T-cell (primary cell): ENCODE measurements around the gene BPHL. TPM values are rescaled to one million over a fixed set of nuclear protein-coding genes. Genes with fewer than 3 reads are reported as not detected.
"Not testable (repeated sequence)": the region's sequence is repeated elsewhere in the genome, so short reads cannot be mapped to it uniquely, and the experiment has no call there.

Source experiments
- ATAC-seq, 4 experiments: fragments of 200-7000 bp in 3 of 4; fragments of 150-1000 bp in 1 of 4; cut with Tn5 transposase; replicated peaks in 1 of 4; 1 replicate in 3 of 4; 2 replicates in 1 of 4; pipeline ENCODE4 v1.10.0; 2021; ENCODE audit warnings: moderate library complexity in 3 of 4, mild to moderate bottlenecking in 2 of 4, moderate number of reproducible peaks in 1 of 4
- CTCF ChIA-PET, 2 donors: fragments of 300-600 bp; sonication (Branson Sonifier 250); formaldehyde crosslinking; loops; one replicate each; lab custom pipeline; 2022; ENCODE audit warnings: antibody characterized with exemption in 2 of 2; lab: Charles Lee
- POLR2A ChIA-PET, 2 donors: fragments of 300-600 bp; sonication (Branson Sonifier 250); formaldehyde crosslinking; loops; one replicate each; lab custom pipeline; 2022; ENCODE audit warnings: antibody characterized with exemption in 2 of 2; lab: Charles Lee
- DNase-seq, 35 experiments: peaks; one replicate each; pipeline versions ENCODE4 v3.0.0 to v3.0.0-alpha.2; 2013 to 2023
- H3K27ac ChIP-seq: one replicate; pipeline ENCODE4 v1.5.1; 2013; ENCODE audit warnings: low read length
- H3K27me3 ChIP-seq, 2 experiments: replicated peaks in 1 of 2; 1 replicate in 1 of 2; 2 replicates in 1 of 2; pipeline versions ENCODE4 v1.6.1 to v1.7.0; 2013; ENCODE audit warnings: low read length in 1 of 2, mixed read lengths in 1 of 2; ENCODE audit not compliant: control insufficient read depth in 2 of 2, insufficient read depth in 2 of 2; ENCODE audit errors: extremely low read depth in 1 of 2
- H3K36me3 ChIP-seq, 2 donors: 1 replicate in 1 of 2; 2 replicates in 1 of 2; pipeline versions ENCODE4 v1.6.1 to v1.7.0; 2013; ENCODE audit warnings: low read length in 1 of 2; ENCODE audit not compliant: control insufficient read depth in 2 of 2, insufficient read depth in 1 of 2; ENCODE audit errors: extremely low read depth in 1 of 2
- H3K4me1 ChIP-seq, 2 experiments: 1 replicate in 1 of 2; 2 replicates in 1 of 2; pipeline versions ENCODE4 v1.6.1 to v1.7.0; 2013; ENCODE audit warnings: low read length in 2 of 2, mixed read lengths in 1 of 2; ENCODE audit not compliant: insufficient read depth in 2 of 2, control insufficient read depth in 1 of 2; ENCODE audit errors: extremely low read depth in 1 of 2
- H3K4me3 ChIP-seq, 2 donors: 1 replicate in 1 of 2; 2 replicates in 1 of 2; pipeline versions ENCODE4 v1.5.1 to v1.7.0; 2013; ENCODE audit warnings: mild to moderate bottlenecking in 2 of 2, low read length in 1 of 2, moderate library complexity in 1 of 2; ENCODE audit not compliant: control insufficient read depth in 1 of 2; ENCODE audit errors: extremely low read depth in 1 of 2
- H3K9me3 ChIP-seq: 2 replicates; pipeline ENCODE4 v1.7.0; 2013
- H3K27ac Mint-ChIP-seq, 2 donors: one replicate each; pipeline ENCODE4 v1.8.0; 2020 to 2021; ENCODE audit warnings: mild to moderate bottlenecking in 2 of 2, mixed read lengths in 2 of 2
- H3K27me3 Mint-ChIP-seq, 2 donors: one replicate each; pipeline ENCODE4 v1.8.0; 2021 to 2022; ENCODE audit warnings: mixed read lengths in 2 of 2
- H3K36me3 Mint-ChIP-seq: one replicate; pipeline ENCODE4 v1.8.0; 2021; ENCODE audit warnings: mixed read lengths
- H3K4me1 Mint-ChIP-seq, 3 donors: one replicate each; pipeline ENCODE4 v1.8.0; 2020 to 2022; ENCODE audit warnings: mixed read lengths in 3 of 3, mild to moderate bottlenecking in 1 of 3
- H3K4me3 Mint-ChIP-seq, 3 donors: one replicate each; pipeline ENCODE4 v1.8.0; 2020 to 2022; ENCODE audit warnings: mild to moderate bottlenecking in 3 of 3, mixed read lengths in 3 of 3, moderate library complexity in 3 of 3
- H3K9me3 Mint-ChIP-seq, 3 donors: one replicate each; pipeline ENCODE4 v1.8.0; 2020 to 2022; ENCODE audit warnings: mixed read lengths in 3 of 3
- WGBS: methylation state at CpG from one replicate; pipeline ENCODE4 v1.1.5; 2013; ENCODE audit warnings: missing lambda C conversion rate; ENCODE audit not compliant: insufficient coverage; 5-methylcytosine and 5-hydroxymethylcytosine counted together
- total RNA-seq, 35 experiments: library from RNA in 6 of 35; stranded (reverse) in 6 of 35; fragments of 120-200 nt in 1 of 35; gene quantifications; one replicate each; pipeline versions ENCODE4 v1.2.1 to v1.2.4 and lab custom pipeline; 2013 to 2026

BPHL gene
- total RNA-seq, 5 donors from 2014 or later (not counting 1 experiment from before 2014, with no cell fraction given), result 7.1 to 12.4 (median 11.0) TPM

GRCh38 chr6:3077430-3077829 is 41.1 kb upstream of the BPHL start:
- H3K4me3 Mint-ChIP-seq, result no peak overlapping the region
- Histone ChIP-seq H3K4me1 (peaks cover 8 to 24% of the 10 kb centered on the region in 2 experiments), H3K9me3 (no peaks in the 10 kb centered on the region), H3K27ac (no peak overlapping the region), H3K27me3 (no peaks in the 10 kb centered on the region), H3K4me3 (no peak overlapping the region), H3K36me3 (peaks cover 13 to 69% of the 10 kb centered on the region in 2 donors)
- no peaks in the 10 kb centered on the region for H3K9me3 Mint-ChIP-seq
- DNase-seq (no peak), ATAC-seq (no peak)
- ChIA-PET CTCF (no interaction called here), POLR2A (no interaction called here)
- peaks cover 57% of the 10 kb centered on the region for H3K36me3 Mint-ChIP-seq
- H3K27me3 Mint-ChIP-seq, result no peaks in the 10 kb centered on the region
- no peak overlapping the region for H3K27ac Mint-ChIP-seq
- H3K4me1 Mint-ChIP-seq, result peaks cover 40 to 55% (median 51%) of the 10 kb centered on the region in 3 donors
- 100% methylated on average over 1 of the region's 9 CpGs for WGBS

- peaks cover 8 to 17% of the 10 kb centered on the region in 2 experiments for H3K4me1 ChIP-seq
- not testable (repeated sequence) for H3K27ac ChIP-seq, H3K9me3 Mint-ChIP-seq, DNase-seq, H3K27ac Mint-ChIP-seq, ATAC-seq, H3K27me3 Mint-ChIP-seq, H3K4me3 ChIP-seq, H3K4me3 Mint-ChIP-seq, H3K9me3 ChIP-seq, H3K27me3 ChIP-seq
- peaks cover 65% of the 10 kb centered on the region for H3K36me3 Mint-ChIP-seq
- WGBS, result 100% methylated on average over 1 of the region's 8 CpGs
- ChIA-PET POLR2A (interaction anchor here in 1 of 2 donors (0.7 kb wide), 1 partner anchor 11 kb away, joined by 4 read pairs; no protein-coding TSS in a partner anchor), CTCF (interaction anchor here (0.7 kb wide), 2 partner anchors 12 to 74 kb away, joined by 3 to 4 read pairs; no protein-coding TSS in a partner anchor)
- peaks cover 13 to 72% of the 10 kb centered on the region in 2 donors for H3K36me3 ChIP-seq
- H3K4me1 Mint-ChIP-seq, result peaks cover 30 to 44% (median 39%) of the 10 kb centered on the region in 3 donors
These were observed 39.6 kb upstream of the BPHL start for GRCh38 chr6:3078952-3079351.

GRCh38 chr6:3079682-3080081 is 38.8 kb upstream of the BPHL start:
- Histone ChIP-seq H3K4me1 (peaks cover 8 to 16% of the 10 kb centered on the region in 2 experiments), H3K27ac (no peak overlapping the region), H3K9me3 (no peaks in the 10 kb centered on the region), H3K4me3 (no peak overlapping the region), H3K36me3 (peaks cover 13 to 75% of the 10 kb centered on the region in 2 donors), H3K27me3 (no peaks in the 10 kb centered on the region)
- H3K9me3 Mint-ChIP-seq, result no peaks in the 10 kb centered on the region
- DNase-seq (no peak), ATAC-seq (no peak)
- peaks cover 27 to 43% (median 34%) of the 10 kb centered on the region in 3 donors for H3K4me1 Mint-ChIP-seq
- H3K27me3 Mint-ChIP-seq, result no peaks in the 10 kb centered on the region
- H3K36me3 Mint-ChIP-seq, result peaks cover 70% of the 10 kb centered on the region
- ChIA-PET POLR2A (interaction anchor here in 1 of 2 donors (0.7 kb wide), 1 partner anchor 1060 kb away, joined by 3 read pairs; no protein-coding TSS in a partner anchor), CTCF (interaction anchor here (0.6 to 0.7 kb wide), 2 partner anchors 13 to 933 kb away, joined by 3 to 4 read pairs; no protein-coding TSS in a partner anchor)
- no peak overlapping the region for H3K4me3 Mint-ChIP-seq
- H3K27ac Mint-ChIP-seq, result peak overlapping the region in 1 of 2 donors; percentile 37
- no CpG with 5 or more reads among the region's 1 CpG for WGBS

GRCh38 chr6:3081960-3082359 is 36.6 kb upstream of the BPHL start:
- DNase-seq, result no peak
- Mint-ChIP-seq H3K4me3 (no peak overlapping the region), H3K27ac (peak overlapping the region in 1 of 2 donors; percentile 31), H3K27me3 (no peaks in the 10 kb centered on the region), H3K9me3 (no peaks in the 10 kb centered on the region), H3K36me3 (peaks cover 84% of the 10 kb centered on the region), H3K4me1 (peaks cover 5 to 29% (median 15%) of the 10 kb centered on the region in 3 donors)
- Histone ChIP-seq H3K27ac (no peak overlapping the region), H3K9me3 (no peaks in the 10 kb centered on the region), H3K4me1 (peaks cover 0 to 3% of the 10 kb centered on the region in 2 experiments), H3K27me3 (no peaks in the 10 kb centered on the region), H3K36me3 (peaks cover 15 to 90% of the 10 kb centered on the region in 2 donors), H3K4me3 (no peak overlapping the region)
- 80% methylated on average over 1 of the region's 5 CpGs for WGBS
- ChIA-PET POLR2A (interaction anchor here in 1 of 2 donors (0.5 kb wide), 1 partner anchor 38 kb away, joined by 3 read pairs; no protein-coding TSS in a partner anchor), CTCF (interaction anchor here in 1 of 2 donors (0.7 kb wide), 1 partner anchor 158 kb away, joined by 9 read pairs; no protein-coding TSS in a partner anchor)
- no peak for ATAC-seq

- Histone ChIP-seq H3K4me1 (peaks cover 0 to 6% of the 10 kb centered on the region in 2 experiments), H3K27ac (no peak overlapping the region), H3K4me3 (no peak overlapping the region), H3K36me3 (peaks cover 9 to 84% of the 10 kb centered on the region in 2 donors), H3K9me3 (no peaks in the 10 kb centered on the region), H3K27me3 (no peaks in the 10 kb centered on the region)
- no peak overlapping the region for H3K4me3 Mint-ChIP-seq
- no peak overlapping the region for H3K27ac Mint-ChIP-seq
- no peaks in the 10 kb centered on the region for H3K27me3 Mint-ChIP-seq
- POLR2A ChIA-PET, result interaction anchor here in 1 of 2 donors (0.9 kb wide), 1 partner anchor 8 kb away, joined by 3 read pairs; no protein-coding TSS in a partner anchor
- CTCF ChIA-PET, result no interaction called here
- H3K36me3 Mint-ChIP-seq, result peaks cover 81% of the 10 kb centered on the region
- DNase-seq (no peak), ATAC-seq (no peak)
- no peaks in the 10 kb centered on the region for H3K9me3 Mint-ChIP-seq
- WGBS, result 96% methylated on average over 4 of the region's 4 CpGs
- H3K4me1 Mint-ChIP-seq, result peaks cover 10 to 24% (median 13%) of the 10 kb centered on the region in 3 donors
These were observed 33.4 kb upstream of the BPHL start for GRCh38 chr6:3085074-3085473.

GRCh38 chr6:3086282-3086946 is 32.1 kb upstream of the BPHL start:
- Histone ChIP-seq H3K27me3 (no peaks in the 10 kb centered on the region), H3K27ac (no peak overlapping the region), H3K36me3 (peaks cover 2 to 76% of the 10 kb centered on the region in 2 donors), H3K9me3 (no peaks in the 10 kb centered on the region), H3K4me1 (peaks cover 0 to 6% of the 10 kb centered on the region in 2 experiments), H3K4me3 (no peak overlapping the region)
- POLR2A ChIA-PET, result no interaction called here
- Mint-ChIP-seq H3K9me3 (no peaks in the 10 kb centered on the region), H3K4me3 (no peak overlapping the region), H3K36me3 (peaks cover 77% of the 10 kb centered on the region), H3K27me3 (no peaks in the 10 kb centered on the region), H3K4me1 (peaks cover 10 to 20% (median 13%) of the 10 kb centered on the region in 3 donors), H3K27ac (peak overlapping the region; percentile 57 to 71)
- DNase-seq (no peak), ATAC-seq (no peak)
- WGBS, result 54% methylated on average over 2 of the region's 7 CpGs
- CTCF ChIA-PET, result interaction anchor here (0.5 to 1.2 kb wide), 3 partner anchors 10 to 96 kb away, joined by 3 to 4 read pairs (median 3); no protein-coding TSS in a partner anchor
